Spleen (tissue), 11 donors: Measurements from ENCODE around the gene TIMM8B. TPM values are rescaled to one million over a fixed set of nuclear protein-coding genes. Genes with fewer than 3 reads are reported as not detected.
"Not testable (repeated sequence)": the region's sequence is repeated elsewhere in the genome, so short reads cannot be mapped to it uniquely, and the experiment has no call there.

Experiments used
- DNase-seq: peaks from one replicate; pipeline ENCODE4 v3.0.0-alpha.2; 2020
- H3K27ac ChIP-seq, 8 donors: fragments of 200-600 bp; sonication (generic) in 7 of 8; 1 replicate in 4 of 8; 2 replicates in 4 of 8; pipeline versions ENCODE4 v1.5.0 to v1.8.0; 2016 to 2021; ENCODE audit warnings: inconsistent platforms in 4 of 8, mild to moderate bottlenecking in 4 of 8, moderate library complexity in 1 of 8
- H3K27me3 ChIP-seq, 7 donors: fragments of 200-600 bp; sonication (generic) in 6 of 7; replicated peaks in 1 of 7; 1 replicate in 4 of 7; 2 replicates in 3 of 7; pipeline versions ENCODE4 v1.5.0 to v1.8.0; 2016 to 2021; ENCODE audit warnings: inconsistent platforms in 3 of 7, mild to moderate bottlenecking in 1 of 7
- H3K36me3 ChIP-seq, 6 donors: fragments of 200-600 bp; sonication (generic) in 5 of 6; 1 replicate in 4 of 6; 2 replicates in 2 of 6; pipeline versions ENCODE4 v1.5.0 to v1.8.0; 2016 to 2021; ENCODE audit warnings: inconsistent platforms in 2 of 6
- H3K4me1 ChIP-seq, 6 donors: fragments of 200-600 bp; sonication (generic) in 5 of 6; 1 replicate in 3 of 6; 2 replicates in 3 of 6; pipeline versions ENCODE4 v1.5.0 to v1.8.0; 2016 to 2021; ENCODE audit warnings: inconsistent platforms in 3 of 6
- H3K4me3 ChIP-seq, 8 donors: fragments of 200-600 bp; sonication (generic) in 7 of 8; 1 replicate in 4 of 8; 2 replicates in 4 of 8; pipeline versions ENCODE4 v1.5.0 to v1.8.0; 2016 to 2021; ENCODE audit warnings: inconsistent platforms in 4 of 8, mild to moderate bottlenecking in 4 of 8, moderate library complexity in 2 of 8
- H3K9me3 ChIP-seq, 8 donors: fragments of 200-600 bp; sonication (generic) in 7 of 8; 1 replicate in 4 of 8; 2 replicates in 4 of 8; pipeline versions ENCODE4 v1.5.0 to v1.8.0; 2016 to 2021; ENCODE audit warnings: inconsistent platforms in 4 of 8
- POLR2A ChIP-seq, 3 donors: fragments of 450-650 bp; IDR thresholded peaks; one replicate each; pipeline ENCODE4 v1.5.1; 2017; ENCODE audit warnings: antibody characterized with exemption in 3 of 3, mild to moderate bottlenecking in 1 of 3
- POLR2AphosphoS5 ChIP-seq, 3 donors: sonication (generic); formaldehyde crosslinking; IDR thresholded peaks; one replicate each; pipeline ENCODE4 v1.5.1; 2017; ENCODE audit warnings: antibody characterized with exemption in 3 of 3
- WGBS, 5 donors: extraction: QIAGEN DNeasy Blood & Tissue Kit in 3 of 5; methylation state at CpG; one replicate each; pipeline versions ENCODE4 v1.1.5 to v1.1.7; 2013 to 2018; 5-methylcytosine and 5-hydroxymethylcytosine counted together
- intact Hi-C: fragments of 100-400 bp; cut with DNase I; formaldehyde crosslinking; loops from one replicate; pipeline ENCODE4 v1.15.0; 2023; ENCODE audit warnings: low total_unique reads
- polyA plus RNA-seq, 3 donors: library from polyadenylated mRNA; stranded (reverse); fragments of 200-250 nt; gene quantifications; one replicate each; pipeline ENCODE4 v1.2.1, GENCODE V29; 2013
- total RNA-seq, 7 donors: library from RNA; depleted of rRNA in 3 of 7; stranded (reverse); fragments of >200 nt in 3 of 7; fragmentation: NEBNext Ultra II Directional in 4 of 7; extraction: Animal tissue kit (Norgen Biotek cat#: 25700) in 4 of 7; gene quantifications; one replicate each; pipeline versions ENCODE4 v1.1.0 to v1.2.1, GENCODE V29; 2016 to 2021
- TF ChIP-seq, protein P1 (sequence below), 11 experiments: fragments of 200-600 bp in 7 of 11; fragments of 450-650 bp in 4 of 11; sonication (generic) in 4 of 11; IDR thresholded peaks in 8 of 11; conservative IDR thresholded peaks in 3 of 11; 1 replicate in 7 of 11; 2 replicates in 4 of 11; pipeline versions ENCODE4 v1.4.0 to v1.8.0; 2016 to 2021; ENCODE audit warnings: antibody characterized with exemption in 11 of 11, inconsistent platforms in 4 of 11, mild to moderate bottlenecking in 1 of 11
- donor health status: healthy with polysubstance abuse.
- donor health status: DM: no; HTN: no; CAD: no; lungs with moderate emphysema.
- donor health status: DM: no; HTN: no; CAD: no.
- donor health status: Bipolar disorder and iron deficiency.
- donor health status: healthy.
- donor health status: DM: no; HTN: no; CAD: no.
- donor health status: DM: yes; HTN: yes; CAD: no.

Gene TIMM8B
- total and polyA plus RNA-seq, 10 donors = 16.8 to 98.9 (median 34.4) TPM

DNA sequence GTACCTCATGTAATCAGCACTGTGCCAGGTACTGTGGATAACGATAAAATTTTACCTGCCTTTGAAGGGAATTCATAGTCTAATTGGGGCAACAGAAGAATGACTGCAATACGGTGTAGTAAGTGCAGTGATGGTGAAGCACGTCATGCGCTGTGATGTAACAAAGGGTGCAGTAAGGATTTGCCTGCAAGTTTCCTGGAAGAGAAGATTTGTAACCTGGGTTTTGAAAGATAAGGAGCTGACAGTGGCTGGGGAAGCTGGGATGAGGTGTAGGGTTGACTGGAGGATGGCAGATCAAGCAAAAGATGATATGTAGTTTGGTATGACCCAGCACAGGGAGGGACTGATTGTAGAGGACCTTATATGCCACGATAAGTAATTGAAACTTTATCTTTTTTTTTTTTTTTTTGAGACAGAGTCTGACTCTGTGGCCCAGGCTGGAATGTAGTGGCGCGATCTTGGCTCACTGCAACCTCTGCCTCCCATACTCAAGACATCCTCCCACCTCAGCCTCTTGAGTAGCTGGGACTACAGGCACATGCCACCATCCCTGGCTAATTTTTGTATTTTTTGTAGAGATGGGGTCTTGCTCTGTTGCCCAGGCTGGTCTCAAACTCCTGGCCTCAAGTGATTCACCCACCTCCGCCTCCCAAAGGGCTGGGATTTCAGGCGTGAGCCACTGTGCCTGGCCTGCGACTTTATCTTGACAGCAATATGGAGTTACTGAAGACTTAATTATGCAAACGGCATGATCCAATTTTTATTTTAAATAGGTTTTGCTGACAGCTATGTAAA is 11.4 kb upstream of the TIMM8B start:
- no peaks in the 10 kb centered on the region for H3K27me3 ChIP-seq
- no peak overlapping the region for H3K27ac ChIP-seq
- DNase-seq = no peak
- no peak overlapping the region for H3K4me3 ChIP-seq
- TF ChIP-seq, protein P1, sequence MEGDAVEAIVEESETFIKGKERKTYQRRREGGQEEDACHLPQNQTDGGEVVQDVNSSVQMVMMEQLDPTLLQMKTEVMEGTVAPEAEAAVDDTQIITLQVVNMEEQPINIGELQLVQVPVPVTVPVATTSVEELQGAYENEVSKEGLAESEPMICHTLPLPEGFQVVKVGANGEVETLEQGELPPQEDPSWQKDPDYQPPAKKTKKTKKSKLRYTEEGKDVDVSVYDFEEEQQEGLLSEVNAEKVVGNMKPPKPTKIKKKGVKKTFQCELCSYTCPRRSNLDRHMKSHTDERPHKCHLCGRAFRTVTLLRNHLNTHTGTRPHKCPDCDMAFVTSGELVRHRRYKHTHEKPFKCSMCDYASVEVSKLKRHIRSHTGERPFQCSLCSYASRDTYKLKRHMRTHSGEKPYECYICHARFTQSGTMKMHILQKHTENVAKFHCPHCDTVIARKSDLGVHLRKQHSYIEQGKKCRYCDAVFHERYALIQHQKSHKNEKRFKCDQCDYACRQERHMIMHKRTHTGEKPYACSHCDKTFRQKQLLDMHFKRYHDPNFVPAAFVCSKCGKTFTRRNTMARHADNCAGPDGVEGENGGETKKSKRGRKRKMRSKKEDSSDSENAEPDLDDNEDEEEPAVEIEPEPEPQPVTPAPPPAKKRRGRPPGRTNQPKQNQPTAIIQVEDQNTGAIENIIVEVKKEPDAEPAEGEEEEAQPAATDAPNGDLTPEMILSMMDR (IDR thresholded peaks at IDR 0.05 in 8 of 11, conservative IDR thresholded peaks at IDR 0.05 in 3 of 11) = no peak
- no peaks in the 10 kb centered on the region for H3K9me3 ChIP-seq
- WGBS, 5 donors = 91 to 94% (median 94%) methylated on average over 11 of the region's 11 CpGs
- intact Hi-C loops = no loop called here
- H3K4me1 ChIP-seq = no peaks in the 10 kb centered on the region
- peaks cover 0 to 67% (median 43%) of the 10 kb centered on the region in 6 donors for H3K36me3 ChIP-seq

DNA sequence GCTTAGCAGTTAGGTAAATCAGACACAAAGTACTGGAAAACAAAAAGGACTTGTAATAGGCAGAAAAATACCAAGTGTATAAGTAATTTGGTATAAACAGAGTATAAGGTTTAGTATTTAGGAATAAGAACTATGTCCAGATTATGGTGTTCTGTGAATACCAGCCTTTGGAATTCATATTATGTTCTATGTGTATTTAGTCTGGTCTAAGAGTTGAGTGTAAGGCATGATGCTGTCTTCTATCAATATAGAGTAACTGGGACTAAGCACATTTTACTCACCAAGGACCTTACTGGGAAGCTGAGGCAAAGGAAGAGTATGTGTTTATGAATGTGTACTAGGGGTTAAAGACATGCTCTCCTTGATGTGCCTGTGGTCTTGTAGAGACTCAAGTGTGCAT is 9.6 kb upstream of the TIMM8B start:
- no peaks in the 10 kb centered on the region for H3K27me3 ChIP-seq
- no peaks in the 10 kb centered on the region for H3K9me3 ChIP-seq
- H3K36me3 ChIP-seq = peaks cover 0 to 84% (median 60%) of the 10 kb centered on the region in 6 donors
- intact Hi-C loops = no loop called here
- no peak overlapping the region for H3K27ac ChIP-seq
- TF ChIP-seq POLR2AphosphoS5 (IDR thresholded peaks at IDR 0.05) (no peak), POLR2A (IDR thresholded peaks at IDR 0.05) (no peak)
- TF ChIP-seq, protein P1 (IDR thresholded peaks at IDR 0.05 in 8 of 11, conservative IDR thresholded peaks at IDR 0.05 in 3 of 11) = no peak
- no peak for DNase-seq
- H3K4me1 ChIP-seq = no peaks in the 10 kb centered on the region
- no peak overlapping the region for H3K4me3 ChIP-seq

DNA sequence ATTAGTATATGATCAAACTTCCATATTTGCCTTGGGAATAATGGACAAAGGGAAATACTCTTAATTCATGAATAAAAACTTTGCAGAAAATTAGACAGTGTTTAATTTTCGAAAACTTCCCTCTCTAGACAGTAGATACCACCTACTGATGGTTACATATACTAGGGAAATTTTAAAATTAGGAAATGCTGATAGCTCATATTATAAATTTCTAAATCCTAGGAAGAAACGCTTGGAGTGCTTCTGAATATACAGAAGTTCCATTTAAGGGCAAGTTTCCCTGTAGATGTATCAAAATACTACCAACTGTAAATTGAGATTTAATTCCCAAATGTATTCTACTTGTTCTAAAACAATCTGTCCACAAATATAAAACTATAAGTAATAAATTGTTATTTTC is 8.7 kb upstream of the TIMM8B start:
- intact Hi-C loops, H3K27ac ChIP-seq, H3K27me3 ChIP-seq, H3K4me3 ChIP-seq, H3K9me3 ChIP-seq, H3K4me1 ChIP-seq, DNase-seq: not testable (repeated sequence)
- H3K36me3 ChIP-seq = peaks cover 2 to 93% (median 69%) of the 10 kb centered on the region in 6 donors
- WGBS, 5 donors = 91 to 98% (median 95%) methylated on average over 2 of the region's 2 CpGs

DNA sequence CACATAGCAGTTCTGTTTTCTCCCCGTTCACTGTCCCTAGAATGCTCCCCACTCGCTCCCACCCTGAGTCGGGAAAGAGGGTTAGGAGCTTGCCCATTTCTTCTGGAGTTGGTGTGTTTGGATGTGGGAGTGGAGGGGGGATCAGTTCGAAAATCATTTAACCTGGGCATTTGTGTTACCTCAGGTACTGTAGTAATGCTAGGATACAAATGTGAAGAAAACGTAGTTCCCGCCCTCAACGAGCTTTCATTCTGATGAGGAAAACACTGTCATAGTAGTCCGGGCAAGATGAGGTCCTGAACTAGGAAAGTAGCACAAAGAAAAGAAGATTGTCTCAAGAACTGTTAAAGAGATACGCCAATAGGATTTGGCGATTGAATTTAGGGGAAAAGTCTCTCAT is 656 bp upstream of the TIMM8B start:
- Histone ChIP-seq H3K27me3 (no peaks in the 10 kb centered on the region), H3K9me3 (no peaks in the 10 kb centered on the region), H3K36me3 (peaks cover 2 to 76% (median 68%) of the 10 kb centered on the region in 6 donors), H3K27ac (peak overlapping the region; percentile 69 to 91 (median 81)), H3K4me1 (peaks cover 25 to 58% (median 45%) of the 10 kb centered on the region in 6 donors), H3K4me3 (peak overlapping the region; percentile 69 to 98 (median 83))
- DNase-seq = no peak
- TF ChIP-seq, protein P1 (IDR thresholded peaks at IDR 0.05 in 8 of 11, conservative IDR thresholded peaks at IDR 0.05 in 3 of 11) = no peak
- TF ChIP-seq POLR2AphosphoS5 (IDR thresholded peaks at IDR 0.05) (no peak), POLR2A (IDR thresholded peaks at IDR 0.05) (no peak)
- 17 to 24% (median 21%) methylated on average over 10 of the region's 10 CpGs for WGBS, 5 donors
- intact Hi-C loops = loop anchor here (5.0 kb wide), 1 partner anchor 65 kb away; no protein-coding TSS in a partner anchor
